SK-N-SH (cell line): ENCODE measurements around the gene POLD4. TPM values are rescaled to one million over a fixed set of nuclear protein-coding genes. Genes with fewer than 3 reads are reported as not detected.
A peak's percentile ranks its signal among the peaks of the same experiment; 100 is the strongest.

Experiments
- CTCF ChIA-PET: fragments of 300-600, 350-600 bp; formaldehyde crosslinking; extraction: SDS; loops from one replicate; lab custom pipeline; 2021; lab: Yijun Ruan, JAX
- POLR2A ChIA-PET: fragments of 350-600 bp; sonication (Branson Sonifier 250); formaldehyde crosslinking; extraction: SDS; loops from one replicate; lab custom pipeline; 2020; ENCODE audit warnings: antibody characterized with exemption, inconsistent platforms; lab: Yijun Ruan, JAX
- DNase-seq: peaks from one replicate; pipeline ENCODE4 v3.0.0; 2012
- H2AFZ ChIP-seq: fragments of 200-600 bp; sonication (generic); 2 replicates; pipeline ENCODE4 v1.8.1; 2016; ENCODE audit warnings: antibody characterized with exemption, mild to moderate bottlenecking, low read depth
- H3F3A ChIP-seq: fragments of 200-600 bp; sonication (generic); replicated peaks from 2 replicates; pipeline ENCODE3; 2016; ENCODE audit warnings: antibody characterized with exemption, mild to moderate bottlenecking; ENCODE audit not compliant: insufficient read depth
- H3K27ac ChIP-seq, 2 experiments: fragments of 200-500 bp in 1 of 2; fragments of 200-600 bp in 1 of 2; sonication (Bioruptor generic) in 1 of 2; sonication (generic), shearing (Covaris generic) in 1 of 2; 2 replicates each; pipeline versions ENCODE4 v1.5.1 to v1.6.1; 2014 to 2016; ENCODE audit warnings: low read depth in 2 of 2, inconsistent platforms in 1 of 2, low read length in 1 of 2, mild to moderate bottlenecking in 1 of 2, mixed read lengths in 1 of 2
- H3K27me3 ChIP-seq: fragments of 200-600 bp; sonication (generic), shearing (Covaris generic); 2 replicates; pipeline ENCODE4 v1.6.1; 2016; ENCODE audit warnings: mixed run types; ENCODE audit not compliant: insufficient read depth
- H3K36me3 ChIP-seq, 2 experiments: fragments of 200-500 bp in 1 of 2; fragments of 200-600 bp in 1 of 2; sonication (Bioruptor generic) in 1 of 2; sonication (generic) in 1 of 2; replicated peaks in 1 of 2; 2 replicates each; pipeline versions ENCODE3 to v1.5.1; 2014 to 2016; ENCODE audit warnings: low read length in 1 of 2, mild to moderate bottlenecking in 1 of 2; ENCODE audit not compliant: insufficient read depth in 2 of 2, control insufficient read depth in 1 of 2
- H3K4me1 ChIP-seq, 2 experiments: fragments of 200-500 bp in 1 of 2; fragments of 200-600 bp in 1 of 2; sonication (Bioruptor generic) in 1 of 2; sonication (generic), shearing (Covaris generic) in 1 of 2; 2 replicates each; pipeline versions ENCODE4 v1.5.1 to v1.6.1; 2014 to 2016; ENCODE audit warnings: low read depth in 1 of 2, low read length in 1 of 2, mixed run types in 1 of 2; ENCODE audit not compliant: insufficient read depth in 2 of 2, control insufficient read depth in 1 of 2
- H3K4me2 ChIP-seq: fragments of 200-600 bp; sonication (generic), shearing (Covaris generic); 2 replicates; pipeline ENCODE4 v1.6.1; 2017; ENCODE audit warnings: mixed run types
- H3K4me3 ChIP-seq, 2 experiments: fragments of 200-500 bp in 1 of 2; fragments of 200-600 bp in 1 of 2; sonication (Bioruptor generic) in 1 of 2; sonication (generic), shearing (Covaris generic) in 1 of 2; 2 replicates each; pipeline versions ENCODE4 v1.5.1 to v1.8.1; 2014 to 2016; ENCODE audit warnings: low read depth in 2 of 2, inconsistent platforms in 1 of 2, low read length in 1 of 2, mild to moderate bottlenecking in 1 of 2, mixed read lengths in 1 of 2, moderate library complexity in 1 of 2
- H3K79me2 ChIP-seq: fragments of 200-600 bp; sonication (generic); 2 replicates; pipeline ENCODE4 v1.8.1; 2017; ENCODE audit warnings: mild to moderate bottlenecking; ENCODE audit not compliant: insufficient read depth
- H3K9ac ChIP-seq: fragments of 200-600 bp; sonication (generic); 2 replicates; pipeline ENCODE4 v1.6.1; 2017; ENCODE audit warnings: mixed run types
- H3K9me2 ChIP-seq: fragments of 200-600 bp; sonication (generic); 2 replicates; pipeline ENCODE4 v1.6.1; 2017; ENCODE audit warnings: mixed run types
- H3K9me3 ChIP-seq: fragments of 200-600 bp; sonication (generic); 2 replicates; pipeline ENCODE4 v1.6.1; 2017; ENCODE audit warnings: mixed run types, mild to moderate bottlenecking, moderate library complexity
- H4K20me1 ChIP-seq: fragments of 200-600 bp; sonication (generic); 2 replicates; pipeline ENCODE4 v1.6.1; 2017; ENCODE audit warnings: mild to moderate bottlenecking, mixed run types; ENCODE audit not compliant: insufficient read depth
- CHD2 ChIP-seq: fragments of 150-350 bp; IDR thresholded peaks from 2 replicates; pipeline ENCODE4 v1.6.1; 2018; ENCODE audit warnings: low read length; ENCODE audit not compliant: partially characterized antibody
- ELF1 ChIP-seq: IDR thresholded peaks from 2 replicates; pipeline ENCODE4 v1.4.0; 2012
- EP300 ChIP-seq, 2 experiments: IDR thresholded peaks; 2 replicates each; pipeline versions ENCODE4 v1.4.0 to v1.6.1; 2012; ENCODE audit warnings: borderline replicate concordance in 1 of 2, low read depth in 1 of 2, low read length in 1 of 2
- EZH2phosphoT487 ChIP-seq: fragments of 200-600 bp; sonication (generic); IDR thresholded peaks from 2 replicates; pipeline ENCODE4 v1.6.1; 2017; ENCODE audit warnings: low read depth, mixed run types, mild to moderate bottlenecking, antibody characterized with exemption, moderate library complexity, borderline replicate concordance
- FOSL2 ChIP-seq: IDR thresholded peaks from 2 replicates; pipeline ENCODE4 v1.4.0; 2012; ENCODE audit warnings: low read depth, mild to moderate bottlenecking, moderate library complexity, borderline replicate concordance
- FOXJ3 ChIP-seq: sonication (generic); formaldehyde crosslinking; IDR thresholded peaks from 2 replicates; pipeline ENCODE4 v1.5.1; 2020; ENCODE audit warnings: mild to moderate bottlenecking, missing genetic modification reagents
- GATA2 ChIP-seq: sonication (generic); formaldehyde crosslinking; IDR thresholded peaks from 2 replicates; pipeline ENCODE4 v1.5.0; 2020; ENCODE audit warnings: mild to moderate bottlenecking, missing genetic modification reagents
- IRF3 ChIP-seq: fragments of 150-350 bp; IDR thresholded peaks from 2 replicates; pipeline ENCODE4 v1.6.1; 2016; ENCODE audit warnings: mild to moderate bottlenecking, low read depth, low read length
- MAX ChIP-seq: IDR thresholded peaks from 2 replicates; pipeline ENCODE4 v1.4.0; 2012; ENCODE audit warnings: low read depth
- MEF2A ChIP-seq: IDR thresholded peaks from 2 replicates; pipeline ENCODE4 v1.4.0; 2012; ENCODE audit warnings: low read depth, borderline replicate concordance
- NFIC ChIP-seq: IDR thresholded peaks from 2 replicates; pipeline ENCODE4 v1.4.0; 2012; ENCODE audit warnings: borderline replicate concordance
- PBX3 ChIP-seq: IDR thresholded peaks from 2 replicates; pipeline ENCODE4; 2012
- POLR2AphosphoS5 ChIP-seq: IDR thresholded peaks from 2 replicates; pipeline ENCODE4 v1.6.1; 2012; ENCODE audit warnings: low read depth, low read length
- RAD21 ChIP-seq: IDR thresholded peaks from 2 replicates; pipeline ENCODE4 v1.6.1; 2012; ENCODE audit warnings: mild to moderate bottlenecking, low read length
- REST ChIP-seq: IDR thresholded peaks from 2 replicates; pipeline ENCODE4 v1.6.1; 2012; ENCODE audit warnings: mild to moderate bottlenecking, low read depth, low read length, moderate library complexity
- RXRA ChIP-seq: IDR thresholded peaks from 2 replicates; pipeline ENCODE4 v1.4.0; 2012; ENCODE audit warnings: low read depth, mild to moderate bottlenecking, borderline replicate concordance
- SIN3A ChIP-seq: IDR thresholded peaks from 2 replicates; pipeline ENCODE4 v1.6.1; 2012; ENCODE audit warnings: low read depth, mild to moderate bottlenecking, low read length, moderate library complexity, borderline replicate concordance
- TAF1 ChIP-seq: IDR thresholded peaks from 2 replicates; pipeline ENCODE4 v1.6.1; 2012; ENCODE audit warnings: low read depth, mild to moderate bottlenecking, low read length, moderate library complexity, borderline replicate concordance
- TEAD4 ChIP-seq: IDR thresholded peaks from 2 replicates; pipeline ENCODE4 v1.4.0; 2012; ENCODE audit warnings: mild to moderate bottlenecking, borderline replicate concordance; ENCODE audit not compliant: insufficient read depth
- USF2 ChIP-seq: fragments of 150-350 bp; IDR thresholded peaks from 2 replicates; pipeline ENCODE4 v1.6.1; 2017; ENCODE audit warnings: antibody characterized with exemption, low read length, low read depth, borderline replicate concordance
- ZBTB33 ChIP-seq: IDR thresholded peaks from 2 replicates; pipeline ENCODE4 v1.4.0; 2012; ENCODE audit warnings: low read depth, borderline replicate concordance
- WGBS: methylation state at CpG from one replicate; pipeline ENCODE4 v1.1.6; 2017; ENCODE audit warnings: low lambda C conversion rate; 5-methylcytosine and 5-hydroxymethylcytosine counted together
- polyA plus RNA-seq, 3 experiments: library from polyadenylated mRNA; depleted of rRNA; stranded (reverse); fragments of >200 nt; gene quantifications; 2 replicates each; pipeline ENCODE4 v1.2.3, GENCODE V29; 2012

The POLD4 gene
- polyA plus RNA-seq, 1 of the 3 experiments (the other 2 are of a cell fraction), result 80.4 TPM

- WGBS, result 6% methylated on average over 35 of the region's 40 CpGs
- Histone ChIP-seq H2AFZ (no peak overlapping the region), H3K4me1 (peaks cover 37 to 45% of the 10 kb centered on the region in 2 experiments; a peak in 3 of 4 replicates)
- TF ChIP-seq GATA2 (CRISPR knock-in tag), result no peak
- TF ChIP-seq REST, result peak; percentile 49; the same call in 1 of the 2 replicates
- no peak for TF ChIP-seq IRF3
- TF ChIP-seq NFIC, result peak; percentile 79
- peak; percentile 17; the same call in 1 of the 2 replicates for TF ChIP-seq RAD21
- no peak for TF ChIP-seq FOXJ3 (CRISPR knock-in tag)
- TF ChIP-seq PBX3, result peak; percentile 56
- TF ChIP-seq CHD2, result no peak
- peak; percentile 81; the same call in 1 of the 2 replicates for TF ChIP-seq MAX
- peak; percentile 95 for TF ChIP-seq RXRA
- TF ChIP-seq ZBTB33, result 0 out of 2 replicates have a peak, but pooled peaks have one; percentile 34
- TF ChIP-seq TAF1, result peak; percentile 61
- no peak for TF ChIP-seq EZH2phosphoT487
- TF ChIP-seq USF2, result no peak
- peak; percentile 68 for TF ChIP-seq TEAD4
- TF ChIP-seq ELF1, result no peak
- peak; percentile 55; the same call in 1 of the 2 replicates for TF ChIP-seq MEF2A
- TF ChIP-seq FOSL2, result peak; percentile 84
- TF ChIP-seq EP300 (IDR thresholded peaks at IDR 0.05; ENCODE audit: borderline replicate concordance in 1 of 2, low read depth in 1 of 2, low read length in 1 of 2), result peak in 1 of 2 experiments; percentile 79; a peak in 2 of 4 replicates
- peak; percentile 54 for TF ChIP-seq POLR2AphosphoS5
- TF ChIP-seq SIN3A, result no peak; the same call in 1 of the 2 replicates
These were observed 20.6 kb upstream of the POLD4 start for GRCh38 chr11:67373648-67374570.

More at GRCh38 chr11:67373648-67374570, 20.6 kb upstream of the POLD4 start:
- DNase-seq, result peak; percentile 69
- ChIA-PET CTCF (interaction anchor here (0.9 to 19.7 kb wide), 9 partner anchors 8 to 112 kb away, joined by 3 to 955 read pairs (median 5); partner anchors contain the start of genes POLD4 and RAD9A), POLR2A (interaction anchor here (0.9 to 1.4 kb wide), 2 partner anchors 18 to 134 kb away, joined by 3 to 4 read pairs; partner anchors contain the start of gene RAD9A)
- Histone ChIP-seq H3K9me2 (no peaks in the 10 kb centered on the region), H3K36me3 (no peaks in the 10 kb centered on the region), H3K79me2 (peaks cover 44% of the 10 kb centered on the region), H3K9ac (peak overlapping the region; percentile 100), H3F3A (peaks cover 20% of the 10 kb centered on the region), H3K4me2 (peak overlapping the region; percentile 77), H3K27me3 (no peaks in the 10 kb centered on the region), H4K20me1 (peaks cover 29% of the 10 kb centered on the region), H3K9me3 (no peaks in the 10 kb centered on the region), H3K27ac (peak overlapping the region; percentile 67 to 96), H3K4me3 (peak overlapping the region; percentile 61 to 83)
